LNCaP clone FGC (cell line): ENCODE results near the gene YARS1.

Experiments
- DNase-seq: peaks from one replicate; pipeline ENCODE4 v3.0.0-alpha.2; 2011; ENCODE audit warnings: low read depth
- H3K4me3 ChIP-seq: 2 replicates; pipeline ENCODE4 v1.5.1; 2011; ENCODE audit warnings: mild to moderate bottlenecking, low read depth, low read length, control low read depth
- TF ChIP-seq, protein P1 (sequence below): IDR thresholded peaks from 2 replicates; pipeline ENCODE4 v1.5.1; 2012; ENCODE audit warnings: mild to moderate bottlenecking; ENCODE audit not compliant: control insufficient read depth, insufficient read depth; ENCODE audit errors: extremely low read depth

The YARS1 gene

DNA sequence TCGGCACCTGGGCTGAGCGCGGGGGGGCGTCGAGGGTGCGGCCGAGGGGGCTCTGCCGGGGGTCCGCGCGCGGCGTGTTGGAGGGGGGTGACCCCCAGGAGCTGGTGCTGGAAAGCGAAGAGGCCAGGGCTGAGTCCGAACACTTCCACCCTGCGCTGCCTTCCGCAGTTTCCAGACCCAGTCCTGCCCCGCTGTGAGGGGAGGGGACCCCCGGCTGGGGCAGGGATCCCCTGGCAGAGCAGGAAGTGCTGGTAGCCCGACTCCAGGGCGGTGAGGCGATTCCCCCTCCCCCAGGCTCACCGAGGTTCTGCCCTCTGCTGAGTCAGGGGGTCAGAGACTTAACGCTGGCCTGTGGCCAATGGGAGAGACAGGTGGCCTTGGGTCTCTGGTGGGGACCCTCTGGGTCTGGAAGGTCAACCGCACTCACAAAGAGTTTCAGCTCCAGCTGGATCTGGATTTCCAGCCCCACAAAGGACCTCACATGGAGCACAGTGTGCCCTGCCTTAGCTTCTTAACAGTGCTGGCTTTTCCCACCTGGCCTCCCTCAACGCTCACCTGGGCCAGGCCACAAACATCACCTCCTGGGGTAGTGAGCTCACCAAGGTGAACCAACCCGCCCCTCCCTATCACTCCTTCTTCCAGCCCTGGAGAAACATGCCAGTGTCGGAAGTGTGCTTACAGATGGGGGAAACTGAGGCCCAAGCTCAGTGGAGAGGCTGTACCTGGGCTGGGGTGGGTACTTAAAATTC is 74.8 kb downstream of the YARS1 start:
- peak overlapping the region; percentile 78 for H3K4me3 ChIP-seq
- no peak for DNase-seq
- TF ChIP-seq, protein P1, sequence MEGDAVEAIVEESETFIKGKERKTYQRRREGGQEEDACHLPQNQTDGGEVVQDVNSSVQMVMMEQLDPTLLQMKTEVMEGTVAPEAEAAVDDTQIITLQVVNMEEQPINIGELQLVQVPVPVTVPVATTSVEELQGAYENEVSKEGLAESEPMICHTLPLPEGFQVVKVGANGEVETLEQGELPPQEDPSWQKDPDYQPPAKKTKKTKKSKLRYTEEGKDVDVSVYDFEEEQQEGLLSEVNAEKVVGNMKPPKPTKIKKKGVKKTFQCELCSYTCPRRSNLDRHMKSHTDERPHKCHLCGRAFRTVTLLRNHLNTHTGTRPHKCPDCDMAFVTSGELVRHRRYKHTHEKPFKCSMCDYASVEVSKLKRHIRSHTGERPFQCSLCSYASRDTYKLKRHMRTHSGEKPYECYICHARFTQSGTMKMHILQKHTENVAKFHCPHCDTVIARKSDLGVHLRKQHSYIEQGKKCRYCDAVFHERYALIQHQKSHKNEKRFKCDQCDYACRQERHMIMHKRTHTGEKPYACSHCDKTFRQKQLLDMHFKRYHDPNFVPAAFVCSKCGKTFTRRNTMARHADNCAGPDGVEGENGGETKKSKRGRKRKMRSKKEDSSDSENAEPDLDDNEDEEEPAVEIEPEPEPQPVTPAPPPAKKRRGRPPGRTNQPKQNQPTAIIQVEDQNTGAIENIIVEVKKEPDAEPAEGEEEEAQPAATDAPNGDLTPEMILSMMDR = no peak

DNA sequence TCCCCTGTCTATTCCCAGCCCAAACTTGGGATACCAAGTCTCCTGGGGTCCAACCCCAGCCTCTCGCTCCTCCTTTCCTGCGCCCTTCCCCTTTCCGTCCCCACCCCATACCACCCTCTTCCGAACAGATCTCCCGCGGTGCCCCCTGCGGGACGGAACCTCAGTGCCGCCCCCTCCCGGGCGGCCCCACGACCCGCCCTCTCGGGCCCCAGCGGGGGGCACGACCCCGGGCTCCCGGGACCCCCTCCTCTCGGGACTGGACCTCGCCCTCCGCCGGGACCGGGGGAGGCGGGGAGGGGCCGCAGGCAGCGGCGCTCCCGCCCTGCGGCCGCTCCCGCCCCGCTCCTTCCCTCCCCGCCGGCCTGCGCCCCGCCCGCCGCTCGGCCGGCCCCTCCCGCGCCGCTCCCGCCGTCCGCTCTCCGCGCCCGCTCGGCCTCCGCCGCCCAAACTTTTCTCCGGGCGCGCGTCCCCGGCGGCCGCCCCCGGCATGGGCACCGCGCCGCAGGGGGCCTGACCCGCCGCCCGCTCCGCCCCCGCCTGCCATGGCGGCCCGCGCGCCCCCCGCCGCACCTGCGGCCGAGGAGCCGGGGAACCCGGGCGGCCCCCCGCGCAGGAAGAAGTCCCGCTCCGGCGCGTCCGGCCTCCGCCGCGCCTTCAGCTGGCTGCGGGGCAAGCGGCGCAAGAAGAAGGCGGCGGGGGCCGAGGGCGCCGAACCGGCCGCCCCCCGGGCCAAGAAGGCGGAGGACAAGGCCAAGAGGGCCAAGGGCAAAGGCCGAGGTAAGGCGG is 75.6 kb downstream of the YARS1 start:
- TF ChIP-seq, protein P1 = peak; percentile 32
- no peak for DNase-seq

DNA sequence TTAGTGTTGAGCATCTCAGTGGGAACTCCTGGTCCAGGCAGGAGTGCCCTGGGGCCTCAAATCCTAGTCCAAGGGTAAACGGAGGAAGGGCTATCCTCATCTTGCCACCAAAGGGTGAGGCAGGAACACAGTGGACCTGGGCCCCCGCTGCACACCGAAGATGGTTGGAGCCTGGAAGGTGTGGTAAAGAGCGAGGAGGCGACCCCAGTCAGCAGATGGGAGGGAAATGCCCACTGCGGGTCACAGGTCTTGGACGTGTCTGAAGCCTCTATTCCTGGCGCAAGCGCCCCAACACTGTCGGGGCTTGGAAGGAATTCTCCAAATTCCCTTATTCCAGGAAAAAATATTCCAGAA is 76.1 kb downstream of the YARS1 start:
- peak overlapping the region; percentile 78 for H3K4me3 ChIP-seq
- TF ChIP-seq, protein P1 = no peak
- DNase-seq = no peak

More for the DNA sequence above, 75.6 kb downstream of the YARS1 start:
- peak overlapping the region; percentile 78 for H3K4me3 ChIP-seq

DNA sequence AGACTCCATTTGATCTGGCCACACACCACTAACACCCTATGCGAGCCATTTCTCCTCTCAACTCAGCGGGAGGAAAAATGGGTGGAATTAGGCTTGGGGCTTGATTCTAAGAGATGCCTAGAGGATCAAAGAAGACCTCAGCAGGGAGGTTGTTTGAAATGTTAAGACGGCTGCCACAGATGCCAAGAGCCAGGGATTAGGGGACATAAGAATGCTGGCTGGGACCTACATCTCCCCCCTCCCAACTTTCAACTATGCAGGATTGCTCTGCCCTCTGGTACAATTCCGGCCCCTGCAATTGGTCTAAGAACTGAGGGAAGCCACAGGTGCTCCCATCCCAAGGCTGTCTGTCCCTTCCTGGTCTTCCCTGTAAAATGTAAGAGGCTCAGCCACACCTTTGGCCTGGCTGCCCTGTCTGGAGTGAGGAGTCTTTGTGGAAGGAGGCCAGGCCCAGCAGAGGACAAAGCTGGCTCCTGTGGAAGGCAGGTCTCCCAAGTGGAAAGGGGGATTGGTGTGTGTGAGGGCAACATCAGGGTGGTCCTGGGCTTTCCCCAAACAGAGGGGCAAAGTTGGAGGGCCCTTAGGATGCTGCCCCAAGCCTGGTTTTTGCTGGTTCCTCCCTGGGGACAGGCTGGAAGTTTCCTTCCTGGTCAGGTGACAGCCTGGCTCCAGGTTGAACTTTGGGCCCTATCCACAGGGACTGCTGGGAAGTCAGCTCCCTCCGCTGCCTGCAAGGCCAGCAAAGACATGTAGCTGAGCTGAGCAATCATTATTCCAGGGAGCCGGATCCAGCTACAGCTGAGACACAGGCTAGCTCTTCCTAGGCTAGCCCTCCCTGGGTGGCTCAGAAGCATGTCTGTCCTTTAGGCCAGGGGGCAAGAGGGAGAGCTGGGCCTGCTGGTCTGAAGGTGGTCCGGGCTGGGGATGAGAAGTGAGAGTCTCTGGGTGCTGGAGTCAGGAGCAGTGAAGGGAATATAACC is 80.1 kb downstream of the YARS1 start:
- H3K4me3 ChIP-seq = no peak overlapping the region
- TF ChIP-seq, protein P1 = no peak
- DNase-seq = no peak

DNA sequence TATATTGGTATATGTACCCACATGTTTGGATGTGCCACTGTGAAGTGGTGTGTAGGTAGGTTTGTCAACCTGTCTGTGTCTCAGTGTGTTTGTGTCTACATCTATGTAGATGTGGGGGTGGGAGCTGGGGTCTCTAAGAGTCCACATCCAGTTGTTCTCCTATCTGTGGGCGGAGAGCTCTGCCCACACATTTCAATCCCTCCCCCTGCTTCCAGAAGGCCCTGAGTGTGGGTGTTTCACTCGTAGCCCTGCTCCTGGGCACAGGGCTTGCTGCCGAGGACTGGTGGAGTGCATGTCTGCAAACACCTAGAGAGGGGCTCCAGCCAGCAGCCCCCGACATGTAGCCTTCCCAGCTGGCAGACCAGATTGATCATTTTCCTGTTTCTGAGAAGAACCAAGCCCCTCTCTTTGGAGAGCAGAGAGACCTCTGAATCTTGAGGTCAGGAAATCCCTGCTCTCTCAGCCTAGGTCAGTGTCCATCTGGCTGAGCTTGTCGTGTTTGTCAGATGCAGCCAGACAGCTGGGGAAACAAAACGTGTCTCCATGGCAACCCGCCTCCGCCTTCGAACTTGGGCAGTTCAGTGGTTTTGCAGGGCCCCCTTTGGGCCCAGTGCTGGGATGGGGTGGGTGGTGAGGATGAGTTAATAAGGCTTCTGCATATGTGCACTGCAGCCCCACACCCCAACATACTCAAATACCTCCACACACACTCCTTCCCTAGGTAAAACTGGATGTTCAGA is 83.4 kb downstream of the YARS1 start:
- no peak overlapping the region for H3K4me3 ChIP-seq

More for the DNA sequence above, 83.4 kb downstream of the YARS1 start:
- no peak for DNase-seq
- TF ChIP-seq, protein P1 = no peak
